ENCODE measurements around the gene DIP2C.
"Not testable (repeated sequence)": the region's sequence is repeated elsewhere in the genome, so short reads cannot be mapped to it uniquely, and the experiment has no call there.

Gene DIP2C

DNA sequence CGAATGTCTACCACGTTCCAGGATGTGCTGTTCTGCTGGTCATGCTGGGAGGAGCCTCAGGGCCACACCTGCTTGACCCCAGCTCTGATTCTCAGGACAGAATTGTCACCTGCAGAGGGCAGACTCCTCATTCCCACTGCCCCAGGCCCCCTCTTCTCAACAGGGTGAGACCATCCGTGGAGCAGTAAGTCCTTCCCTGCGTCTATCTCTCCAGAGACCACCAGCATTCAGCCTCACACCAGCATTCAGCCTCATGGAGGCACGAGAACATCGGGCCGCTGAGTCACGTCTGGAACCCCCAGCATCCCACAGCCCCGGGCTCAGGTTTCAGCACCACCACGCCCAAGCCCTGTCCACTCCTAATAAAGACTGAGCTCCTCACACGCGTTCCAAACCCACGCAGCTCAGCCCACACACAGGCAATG is 273.4 kb downstream of the DIP2C start:
- no peak for DNase-seq (ENCODE audit: low spot score)

DNA sequence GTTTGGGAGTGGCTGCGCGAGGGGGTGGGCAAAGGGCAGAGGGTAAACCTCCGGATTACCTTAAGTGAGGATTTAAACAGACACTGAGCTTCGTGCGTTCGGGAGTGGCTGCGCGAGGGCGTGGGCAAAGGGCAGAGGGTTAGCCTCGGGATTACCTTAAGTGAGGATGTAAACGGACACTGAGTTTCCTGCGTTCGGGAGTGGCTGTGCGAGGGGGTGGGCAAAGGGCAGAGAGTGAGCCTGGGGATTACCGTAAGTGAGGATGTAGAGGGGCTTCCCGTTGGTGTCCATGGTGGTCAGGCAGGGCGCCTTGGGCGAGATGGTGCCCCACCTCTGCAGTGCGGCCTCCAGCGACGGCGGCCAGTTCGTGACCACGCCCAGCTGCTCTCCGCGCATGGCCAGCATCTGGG is 275.8 kb downstream of the DIP2C start:
- no peak for DNase-seq (ENCODE audit: low spot score)

DNA sequence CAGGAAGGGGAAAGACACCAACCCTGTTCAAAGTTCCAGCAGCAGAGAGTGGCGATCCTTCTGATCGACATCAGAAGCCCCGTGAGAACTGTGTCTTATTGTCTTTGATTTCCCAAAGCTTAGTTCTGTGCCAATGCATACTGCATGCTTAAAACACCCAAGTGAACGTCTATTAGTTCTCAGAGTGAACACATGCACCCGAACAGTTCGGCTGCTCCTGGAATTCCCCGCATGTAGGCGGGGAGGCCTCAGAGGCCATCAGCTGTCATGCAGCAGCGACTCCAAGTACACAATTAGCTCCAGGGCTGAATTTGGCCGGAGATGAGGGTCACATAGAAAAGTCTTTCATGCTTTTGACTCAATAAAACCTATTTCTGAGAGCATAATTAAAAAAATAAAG is 277.4 kb downstream of the DIP2C start:
- DNase-seq (ENCODE audit: low spot score), result no peak

- DNase-seq (ENCODE audit: low spot score), result no peak
These were observed 277.9 kb downstream of the DIP2C start for GRCh38 chr10:411603-412002.

DNA sequence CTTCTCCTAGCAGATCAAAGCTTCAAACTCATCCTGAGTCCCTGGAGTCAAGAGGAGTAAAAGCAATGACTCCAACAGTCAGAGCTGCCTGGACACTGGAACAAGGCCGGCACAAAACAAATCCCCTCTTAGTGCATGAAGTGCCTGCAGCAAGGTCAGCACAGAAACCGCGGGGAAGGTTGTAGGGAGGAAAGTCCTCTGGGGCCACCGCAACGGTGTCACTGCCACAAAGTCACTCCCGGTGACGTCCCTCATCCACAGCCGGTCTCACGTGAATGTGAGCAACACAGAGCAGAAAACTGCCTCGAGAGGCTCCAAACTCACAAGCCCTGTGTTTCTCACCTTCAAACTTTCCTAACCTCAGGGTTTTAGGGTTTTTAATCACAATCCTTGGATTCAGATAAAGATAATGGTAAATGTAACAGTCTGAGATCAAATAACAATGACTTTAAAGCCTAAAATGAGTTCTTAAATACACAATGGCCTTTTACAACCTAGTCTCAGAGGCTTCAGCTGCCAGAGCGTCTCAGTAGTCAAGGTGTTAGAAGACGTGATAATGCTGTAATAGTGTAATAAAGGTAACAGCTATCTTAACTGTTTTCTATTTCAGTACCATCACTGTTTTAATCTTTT is 279.9 kb downstream of the DIP2C start:
- DNase-seq (ENCODE audit: low spot score), result no peak

DNA sequence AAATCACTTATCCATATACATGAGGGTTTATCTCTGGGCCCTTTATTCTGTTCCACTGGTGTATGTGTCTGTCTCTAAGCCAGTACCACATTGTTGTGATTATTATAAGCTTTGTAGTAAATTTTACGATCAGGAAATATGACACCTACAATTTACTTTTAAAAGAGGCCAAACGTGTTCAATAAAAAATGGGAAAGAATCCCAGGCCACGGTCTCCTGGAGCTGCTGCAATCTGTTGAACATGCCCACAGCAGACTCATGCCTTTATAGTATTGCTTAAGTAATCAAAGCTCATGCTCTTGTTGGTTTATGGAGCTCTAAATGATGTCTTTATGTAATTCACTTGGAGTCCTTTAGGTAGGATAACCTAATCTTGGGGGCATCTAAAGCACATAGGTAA is 281.2 kb downstream of the DIP2C start:
- no peak for DNase-seq (ENCODE audit: low spot score)

DNA sequence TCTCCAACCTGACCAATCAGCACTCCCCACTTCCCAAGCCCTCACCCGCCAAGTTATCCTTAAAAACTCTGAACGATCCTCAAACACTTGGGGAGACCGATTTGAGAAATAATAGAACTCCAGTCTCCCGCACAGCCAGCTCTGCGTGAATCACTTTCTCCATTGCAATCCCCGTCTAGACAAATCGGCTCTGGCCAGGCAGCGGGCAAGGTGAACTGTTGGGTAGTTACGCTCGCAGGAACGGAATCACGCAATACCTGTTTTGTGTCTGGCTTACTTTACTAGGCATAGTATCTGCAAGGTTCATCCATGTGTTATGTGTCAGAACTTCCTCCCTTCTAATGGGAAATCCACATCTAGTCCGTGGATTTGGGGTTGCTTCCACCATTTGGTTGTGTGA is 282.5 kb downstream of the DIP2C start:
- no peak for DNase-seq (ENCODE audit: low spot score)

DNA sequence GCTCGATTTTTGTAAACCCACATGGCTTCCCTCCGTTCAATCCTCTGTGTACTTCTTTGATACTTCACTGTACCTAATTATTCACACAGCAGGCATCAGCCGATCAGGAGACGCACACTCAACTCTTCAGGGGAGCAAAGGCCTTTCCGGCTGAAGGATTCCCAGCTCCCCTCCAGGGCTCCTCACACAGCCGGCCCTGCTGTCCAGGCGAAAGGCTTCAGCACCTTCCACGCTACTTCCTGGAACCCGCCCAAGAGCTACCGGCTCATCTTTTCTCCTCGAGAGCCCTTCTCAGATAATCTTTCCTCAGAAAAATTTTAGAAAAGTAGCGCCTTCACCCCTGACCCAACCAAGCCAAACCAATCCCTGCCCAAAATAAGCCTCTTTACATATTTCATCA is 283.8 kb downstream of the DIP2C start:
- no peak for DNase-seq (ENCODE audit: low spot score)

DNA sequence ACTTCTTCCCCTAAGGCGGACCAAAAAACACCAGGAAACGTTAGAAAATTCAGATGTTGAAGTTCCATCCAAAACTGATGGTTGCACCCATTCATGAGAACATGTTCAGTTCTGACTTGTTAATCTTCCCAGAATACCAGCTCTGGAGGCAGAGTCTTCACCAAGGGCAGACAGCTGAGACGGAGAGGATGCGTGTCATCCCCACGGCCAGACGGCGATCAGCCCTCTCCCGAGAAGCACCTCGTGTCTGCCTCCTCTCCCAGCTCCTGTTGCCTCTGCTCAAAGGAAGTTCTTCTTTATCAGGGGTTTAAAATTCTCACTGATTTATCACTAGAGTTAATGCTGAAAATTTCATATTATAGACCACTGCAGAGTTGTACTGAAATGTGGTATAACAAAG is 284.5 kb downstream of the DIP2C start:
- no peak for DNase-seq (ENCODE audit: low spot score)

DNA sequence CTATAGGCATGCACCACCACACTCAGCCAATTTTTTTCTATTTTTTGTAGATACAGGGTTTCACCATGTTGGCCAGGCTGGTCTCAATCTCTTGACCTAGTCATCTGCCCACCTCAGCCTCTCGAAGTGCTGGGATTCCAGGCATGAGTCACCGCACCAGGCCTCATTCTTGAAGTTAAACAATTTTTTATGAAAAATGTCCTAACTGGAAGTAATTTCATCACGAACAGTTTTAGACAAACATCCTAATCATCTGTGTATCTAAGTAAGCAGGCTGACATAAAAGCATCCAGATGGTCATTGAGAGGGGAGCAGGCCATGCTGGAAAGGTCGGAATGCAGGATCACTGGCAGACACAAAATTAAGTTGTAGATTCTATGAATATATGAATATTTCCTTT is 285.1 kb downstream of the DIP2C start:
- DNase-seq (ENCODE audit: low spot score), result no peak

- DNase-seq (ENCODE audit: low spot score), result no peak
These were observed 290.5 kb downstream of the DIP2C start for GRCh38 chr10:398954-399353.

DNA sequence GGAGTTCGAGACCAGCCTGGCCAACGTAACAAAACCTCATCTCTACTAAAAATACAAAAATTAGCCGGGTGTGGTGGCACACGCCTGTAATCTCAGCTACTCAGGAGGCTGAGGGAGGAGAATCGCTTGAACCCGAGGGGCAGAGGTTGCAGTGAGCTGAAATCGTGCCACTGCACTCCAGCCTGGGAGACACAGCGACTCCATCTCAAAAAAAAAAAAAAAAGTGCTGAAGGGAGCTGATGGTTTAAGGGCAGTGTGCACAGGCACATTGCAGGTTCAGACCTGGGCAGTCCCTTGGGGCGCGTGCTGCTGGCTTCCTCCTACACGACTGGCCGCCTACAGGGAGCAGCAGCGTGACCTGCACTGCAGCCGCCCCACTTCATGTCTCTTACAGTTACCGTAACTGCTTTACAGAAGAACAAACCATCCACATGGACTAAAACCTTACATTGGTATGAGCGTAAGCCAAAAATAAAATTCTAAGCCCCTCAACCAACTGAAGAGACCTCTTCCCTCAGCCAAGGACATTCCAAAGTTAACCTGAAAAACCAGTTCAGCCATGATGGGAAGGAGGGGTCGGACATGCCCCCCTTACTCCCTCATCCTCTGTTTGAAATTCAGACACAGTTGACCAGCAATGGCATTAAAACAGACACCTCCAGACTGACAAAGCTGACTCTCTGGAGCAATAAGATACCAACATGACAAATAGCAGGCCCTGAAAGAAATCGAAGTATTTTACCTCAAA is 292.0 kb downstream of the DIP2C start:
- DNase-seq (ENCODE audit: low spot score), result no peak

- no peak for DNase-seq (ENCODE audit: low spot score)
These were observed 292.8 kb downstream of the DIP2C start for GRCh38 chr10:396535-397220.

DNA sequence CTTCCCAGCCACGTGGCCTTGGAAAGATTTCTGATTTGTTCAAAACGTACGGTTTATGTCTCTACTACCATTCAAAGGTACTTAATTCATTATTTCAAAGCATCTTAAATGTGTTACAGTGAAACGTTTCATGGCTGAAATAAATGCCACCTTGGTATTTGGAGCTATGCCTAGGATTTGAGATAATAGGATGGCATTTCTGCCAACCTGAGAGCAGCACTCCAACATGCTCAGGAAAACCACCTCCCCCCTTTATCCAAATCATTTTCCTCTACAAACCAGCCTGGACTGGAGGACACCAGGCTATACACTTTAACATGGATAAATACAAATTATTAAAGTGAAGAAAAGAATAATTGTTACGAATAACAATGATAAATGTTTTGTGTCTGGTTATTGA is 293.4 kb downstream of the DIP2C start:
- no peak for DNase-seq (ENCODE audit: low spot score)

GRCh38 chr10:395665-396064 is 293.8 kb downstream of the DIP2C start:
- no peak for DNase-seq (ENCODE audit: low spot score)

GRCh38 chr10:394439-395101 is 294.9 kb downstream of the DIP2C start:
- DNase-seq (ENCODE audit: low spot score), result not testable (repeated sequence)

- no peak for DNase-seq (ENCODE audit: low spot score)
These were observed 295.6 kb downstream of the DIP2C start for GRCh38 chr10:393787-394438.

GRCh38 chr10:393106-393745 is 296.2 kb downstream of the DIP2C start:
- no peak for DNase-seq (ENCODE audit: low spot score)

DNA sequence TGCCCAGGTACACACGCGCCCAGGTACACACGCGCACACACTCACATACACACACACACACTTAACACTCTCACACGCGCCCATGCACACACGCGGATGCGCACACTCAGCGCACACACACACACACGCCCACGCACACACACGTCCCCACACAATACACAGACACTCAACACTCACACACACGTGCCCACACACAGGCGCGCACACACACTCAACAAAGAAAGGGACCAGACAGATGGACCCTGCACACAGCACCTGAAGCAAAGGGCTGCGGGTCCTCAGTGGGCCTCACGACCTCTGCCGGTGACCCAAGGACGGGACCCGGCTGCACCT is 296.8 kb downstream of the DIP2C start:
- no peak for DNase-seq (ENCODE audit: low spot score)

DNA sequence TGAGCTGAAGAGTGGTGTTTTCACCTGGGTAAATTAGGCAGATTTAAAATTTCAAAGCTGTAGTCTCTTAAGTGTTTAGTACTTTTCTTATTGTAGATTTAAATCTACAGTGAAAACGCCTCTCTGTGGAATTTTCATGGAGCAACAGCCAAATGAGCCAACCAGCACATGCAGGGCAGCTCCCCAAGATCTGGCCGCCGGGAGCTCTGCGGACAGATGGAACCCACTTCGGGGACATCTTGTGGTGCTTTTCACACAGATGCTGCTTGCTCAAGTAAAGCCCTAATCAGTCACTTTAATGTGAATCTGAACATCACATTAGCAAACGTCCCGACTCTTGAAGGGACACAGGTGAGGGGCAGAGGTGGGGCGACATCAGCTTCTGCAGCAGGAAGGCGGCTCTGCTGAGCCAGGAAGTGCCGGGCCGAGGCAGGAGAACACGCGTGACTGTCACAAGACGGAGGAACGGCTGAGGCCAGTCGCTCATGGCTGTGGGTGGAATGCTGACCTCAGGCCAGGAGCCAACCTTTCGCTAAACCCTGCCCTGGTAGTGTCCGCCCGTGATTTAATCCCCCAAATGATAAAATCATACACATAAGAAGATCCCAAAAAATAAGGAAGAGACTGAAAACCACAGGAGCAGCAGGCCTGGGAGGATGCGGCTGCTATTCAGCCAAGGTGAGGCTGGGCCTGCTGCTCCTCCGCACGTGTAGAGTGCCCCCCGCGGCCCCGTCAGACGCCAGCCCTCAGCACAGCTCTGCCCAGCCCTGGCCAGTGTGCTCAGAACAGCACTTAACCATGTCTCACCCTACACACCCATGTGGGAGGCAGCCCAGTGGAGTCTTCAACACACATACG is 297.4 kb downstream of the DIP2C start:
- DNase-seq (ENCODE audit: low spot score), result no peak

- DNase-seq (ENCODE audit: low spot score), result no peak
These were observed 298.2 kb downstream of the DIP2C start for GRCh38 chr10:391305-391704.

Data from SW480 (cell line).